Endothelial cell of umbilical vein (primary cell): ENCODE measurements around the gene RING1.

Experiments used
- CTCF ChIP-seq, 2 donors: IDR thresholded peaks; 1 replicate in 1 of 2; 2 replicates in 1 of 2; pipeline ENCODE4 v1.5.1; 2011; ENCODE audit warnings: low read length in 2 of 2, mild to moderate bottlenecking in 2 of 2, moderate library complexity in 2 of 2, control low read depth in 1 of 2, inconsistent platforms in 1 of 2, low read depth in 1 of 2; ENCODE audit not compliant: insufficient read depth in 1 of 2; ENCODE audit errors: extremely low read depth in 1 of 2
- EZH2 ChIP-seq: IDR thresholded peaks from 2 replicates; pipeline ENCODE4 v1.6.1; 2012; ENCODE audit warnings: borderline replicate concordance, low read depth, mild to moderate bottlenecking, moderate library complexity, low read length, inconsistent platforms; ENCODE audit not compliant: severe bottlenecking
- FOS ChIP-seq: IDR thresholded peaks from 2 replicates; pipeline ENCODE4 v1.6.1; 2011; ENCODE audit warnings: mild to moderate bottlenecking, low read length, moderate library complexity, borderline replicate concordance; ENCODE audit not compliant: insufficient read depth
- GATA2 ChIP-seq: IDR thresholded peaks from 2 replicates; pipeline ENCODE4 v1.7.0; 2011; ENCODE audit warnings: low read depth, mild to moderate bottlenecking, moderate library complexity, mixed read lengths, low read length; ENCODE audit not compliant: insufficient read length, insufficient read depth
- JUN ChIP-seq: IDR thresholded peaks from 2 replicates; pipeline ENCODE4 v1.6.1; 2011; ENCODE audit warnings: borderline replicate concordance, low read depth; ENCODE audit not compliant: insufficient read length, insufficient read depth
- MYC ChIP-seq: IDR thresholded peaks from one replicate; pipeline ENCODE4 v1.6.1; 2011; ENCODE audit warnings: mild to moderate bottlenecking, low read depth, low read length
- POLR2A ChIP-seq: IDR thresholded peaks from 2 replicates; pipeline ENCODE4 v1.6.1; 2012; ENCODE audit warnings: low read depth, mild to moderate bottlenecking, control low read depth, low read length
- POLR2AphosphoS5 ChIP-seq: IDR thresholded peaks from 2 replicates; pipeline ENCODE4 v1.6.1; 2012; ENCODE audit warnings: low read depth, mild to moderate bottlenecking, control low read depth, low read length, moderate library complexity; ENCODE audit not compliant: insufficient read depth
- TF ChIP-seq, protein P1 (sequence below): IDR thresholded peaks from 2 replicates; pipeline ENCODE4 v1.6.1; 2011; ENCODE audit not compliant: insufficient read depth, insufficient read length

DNA sequence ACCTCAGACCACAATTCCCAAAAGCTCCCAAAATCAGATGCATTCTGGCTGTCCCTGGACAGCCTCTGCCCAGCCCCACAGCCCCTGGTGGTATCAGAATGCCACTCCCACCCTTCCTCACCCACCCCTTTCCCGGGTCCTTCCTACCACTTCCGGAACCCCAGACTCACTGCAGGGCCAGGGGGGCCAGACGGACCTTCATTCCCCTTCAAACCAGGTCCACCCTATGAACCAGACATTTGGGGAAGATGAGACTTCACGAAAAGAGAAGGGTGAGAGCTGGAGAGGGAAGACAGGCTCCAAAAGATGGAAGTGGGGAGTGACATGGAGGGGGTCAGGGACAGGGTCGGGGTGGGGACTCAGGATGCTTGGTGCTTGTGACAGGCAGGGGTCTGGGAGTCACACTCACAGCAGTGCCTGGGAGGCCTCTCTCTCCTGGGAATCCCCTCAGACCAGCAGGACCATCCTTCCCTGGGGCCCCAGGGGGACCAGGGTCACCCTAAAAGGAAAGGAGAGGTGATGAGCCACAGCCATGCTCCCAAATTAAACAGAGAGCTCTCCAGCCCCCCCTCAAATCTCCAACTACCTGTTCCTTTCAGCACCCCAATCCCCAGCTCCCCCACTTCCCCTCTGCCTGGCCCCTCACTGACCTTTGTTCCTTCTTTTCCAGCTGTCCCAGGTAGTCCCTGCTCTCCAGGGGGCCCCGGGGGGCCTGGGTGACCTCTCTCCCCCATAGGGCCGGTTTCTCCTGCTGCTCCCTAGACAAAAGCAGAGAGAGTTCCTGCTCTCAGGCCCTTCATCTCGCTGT, 36.2 kb upstream of the RING1 start:
- TF ChIP-seq CTCF (IDR thresholded peaks at IDR 0.05; ENCODE audit: extremely low read depth in 1 of 2, insufficient read depth in 1 of 2, low read depth in 1 of 2, low read length in 2 of 2) (no peak), JUN (no peak), POLR2AphosphoS5 (no peak), POLR2A (no peak), EZH2 (no peak), MYC (no peak), FOS (no peak), GATA2 (no peak)
- TF ChIP-seq, protein P1, sequence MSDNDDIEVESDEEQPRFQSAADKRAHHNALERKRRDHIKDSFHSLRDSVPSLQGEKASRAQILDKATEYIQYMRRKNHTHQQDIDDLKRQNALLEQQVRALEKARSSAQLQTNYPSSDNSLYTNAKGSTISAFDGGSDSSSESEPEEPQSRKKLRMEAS, result no peak
